Thyroid gland (tissue), 4 donors: ENCODE measurements around the gene SMG6. TPM values are rescaled to one million over a fixed set of nuclear protein-coding genes. Genes with fewer than 3 reads are reported as not detected.

Source experiments
- DNase-seq, 2 donors: peaks; one replicate each; pipeline ENCODE4 v3.0.0-alpha.2; 2019
- H3K27ac ChIP-seq, 3 donors: fragments of 200-600 bp; sonication (generic); 1 replicate in 2 of 3; 2 replicates in 1 of 3; pipeline ENCODE4 v1.5.1; 2016 to 2019; ENCODE audit warnings: mild to moderate bottlenecking in 1 of 3, moderate library complexity in 1 of 3
- H3K27me3 ChIP-seq: fragments of 200-600 bp; sonication (generic); one replicate; pipeline ENCODE4 v1.5.1; 2019
- H3K36me3 ChIP-seq, 2 donors: fragments of 200-600 bp; sonication (generic); one replicate each; pipeline ENCODE4 v1.5.1; 2016 to 2019
- H3K4me1 ChIP-seq, 2 donors: fragments of 200-600 bp; sonication (generic); one replicate each; pipeline ENCODE4 v1.5.1; 2017 to 2019
- H3K4me3 ChIP-seq, 3 donors: fragments of 200-600 bp; sonication (generic); replicated peaks in 1 of 3; 1 replicate in 2 of 3; 2 replicates in 1 of 3; pipeline ENCODE4 v1.5.1; 2016; ENCODE audit warnings: mild to moderate bottlenecking in 1 of 3
- H3K9me3 ChIP-seq: fragments of 200-600 bp; sonication (generic); one replicate; pipeline ENCODE4 v1.5.1; 2017
- CTCF ChIP-seq, 6 experiments: fragments of 200-600 bp in 3 of 6; fragments of 450-650 bp in 3 of 6; sonication (generic) in 3 of 6; IDR thresholded peaks; one replicate each; pipeline ENCODE4 v1.5.1; 2016 to 2019; ENCODE audit warnings: antibody characterized with exemption in 6 of 6, mild to moderate bottlenecking in 2 of 6, inconsistent platforms in 1 of 6, moderate library complexity in 1 of 6
- POLR2A ChIP-seq, 2 donors: fragments of 450-650 bp; IDR thresholded peaks; one replicate each; pipeline ENCODE4 v1.6.1; 2017; ENCODE audit warnings: antibody characterized with exemption in 2 of 2, mild to moderate bottlenecking in 2 of 2, moderate library complexity in 1 of 2
- WGBS, 2 donors: methylation state at CpG; one replicate each; pipeline ENCODE4 v1.1.5; 2017; 5-methylcytosine and 5-hydroxymethylcytosine counted together
- intact Hi-C: fragments of 100-400 bp; cut with DNase I; formaldehyde crosslinking; loops from one replicate; pipeline ENCODE4 v1.15.1; 2023
- total RNA-seq, 4 donors: library from RNA; depleted of rRNA; stranded (reverse); fragments of >200 nt; gene quantifications; one replicate each; pipeline ENCODE4 v1.2.3, GENCODE V29; 2016

The SMG6 gene
- total RNA-seq, 4 donors from 2014 or later = 26.0 to 35.9 (median 32.9) TPM

- TF ChIP-seq POLR2A (IDR thresholded peaks at IDR 0.05) (no peak), CTCF (IDR thresholded peaks at IDR 0.05) (no peak)
- Histone ChIP-seq H3K27me3 (no peaks in the 10 kb centered on the region), H3K4me3 (no peak overlapping the region), H3K4me1 (peaks cover 18 to 25% of the 10 kb centered on the region in 2 donors), H3K36me3 (peaks cover 0 to 12% of the 10 kb centered on the region in 2 donors), H3K27ac (no peak overlapping the region), H3K9me3 (no peaks in the 10 kb centered on the region)
- 87 to 93% methylated on average over 6 of the region's 6 CpGs for WGBS, 2 donors
- intact Hi-C loops = loop anchor here (5.0 kb wide), 1 partner anchor 321 kb away; the partner anchor contains the start of gene WDR81
- no peak for DNase-seq
Measured at GRCh38 chr17:2043785-2044184, 259.8 kb downstream of the SMG6 start.

- Histone ChIP-seq H3K36me3 (peaks cover 0 to 18% of the 10 kb centered on the region in 2 donors), H3K4me3 (peak overlapping the region in 1 of 3 donors; percentile 84), H3K27me3 (no peaks in the 10 kb centered on the region), H3K9me3 (no peaks in the 10 kb centered on the region), H3K27ac (peak overlapping the region in 1 of 3 donors; percentile 84), H3K4me1 (peaks cover 16 to 22% of the 10 kb centered on the region in 2 donors)
- intact Hi-C loops = loop anchor here (5.0 kb wide), 1 partner anchor 321 kb away; the partner anchor contains the start of gene WDR81
- TF ChIP-seq CTCF (IDR thresholded peaks at IDR 0.05) (no peak), POLR2A (IDR thresholded peaks at IDR 0.05) (no peak)
- 83 to 88% methylated on average over 5 of the region's 5 CpGs for WGBS, 2 donors
- DNase-seq = no peak
Measured at GRCh38 chr17:2042933-2043332, 260.7 kb downstream of the SMG6 start.

GRCh38 chr17:2042390-2042847 is 261.2 kb downstream of the SMG6 start:
- Histone ChIP-seq H3K9me3 (no peaks in the 10 kb centered on the region), H3K4me1 (peaks cover 16 to 22% of the 10 kb centered on the region in 2 donors), H3K4me3 (peak overlapping the region; percentile 44 to 90 (median 84)), H3K27ac (peak overlapping the region; percentile 81 to 91 (median 84)), H3K27me3 (no peaks in the 10 kb centered on the region), H3K36me3 (peaks cover under 1 to 18% of the 10 kb centered on the region in 2 donors)
- 19 to 21% methylated on average over 17 of the region's 17 CpGs for WGBS, 2 donors
- intact Hi-C loops = loop anchor here (5.0 kb wide), 1 partner anchor 320 kb away; the partner anchor contains the start of gene WDR81
- TF ChIP-seq CTCF (IDR thresholded peaks at IDR 0.05) = no peak
- TF ChIP-seq POLR2A (IDR thresholded peaks at IDR 0.05) = no peak
- peak in 1 of 2 donors; percentile 10 for DNase-seq

- TF ChIP-seq CTCF (IDR thresholded peaks at IDR 0.05) = peak in 3 of 6 experiments; percentile 38 to 65 (median 49)
- TF ChIP-seq POLR2A (IDR thresholded peaks at IDR 0.05) = peak in 1 of 2 donors; percentile 85
- Histone ChIP-seq H3K4me3 (peak within 1 kb of the TSS; percentile 44 to 90 (median 84)), H3K27me3 (no peaks in the 10 kb centered on the region), H3K36me3 (peaks cover 7 to 24% of the 10 kb centered on the region in 2 donors), H3K27ac (peak within 1 kb of the TSS; percentile 81 to 91 (median 84)), H3K4me1 (peaks cover 16 to 22% of the 10 kb centered on the region in 2 donors), H3K9me3 (no peaks in the 10 kb centered on the region)
- WGBS, 2 donors = 1 to 4% methylated on average over 11 to 46 of the region's 93 CpGs
- intact Hi-C loops = loop anchor here (5.0 kb wide), 1 partner anchor 319 kb away; the partner anchor contains the start of gene WDR81
- DNase-seq = peak; percentile 95 to 96
Measured at GRCh38 chr17:2041561-2042389, 261.8 kb downstream of the SMG6 start, which contains the start of gene OVCA2. TSS of gene OVCA2 (plus strand) at chr17:2042022. CDS start at chr17:2042048, 26 bp downstream.
